Testis (tissue), 2 donors: ENCODE data around the gene IL18R1.

ENCODE experiments used
- POLR2A ChIP-seq: fragments of 450-650 bp; IDR thresholded peaks from one replicate; pipeline ENCODE4 v1.6.1; 2017; ENCODE audit warnings: antibody characterized with exemption, mild to moderate bottlenecking, moderate library complexity
- TF ChIP-seq, protein P1 (sequence below), 3 experiments: fragments of 450-650 bp in 2 of 3; fragments of 200-600 bp in 1 of 3; sonication (generic) in 1 of 3; IDR thresholded peaks; one replicate each; pipeline ENCODE4 v1.5.1; 2016 to 2019; ENCODE audit warnings: antibody characterized with exemption in 3 of 3, mild to moderate bottlenecking in 2 of 3, moderate library complexity in 1 of 3

DNA sequence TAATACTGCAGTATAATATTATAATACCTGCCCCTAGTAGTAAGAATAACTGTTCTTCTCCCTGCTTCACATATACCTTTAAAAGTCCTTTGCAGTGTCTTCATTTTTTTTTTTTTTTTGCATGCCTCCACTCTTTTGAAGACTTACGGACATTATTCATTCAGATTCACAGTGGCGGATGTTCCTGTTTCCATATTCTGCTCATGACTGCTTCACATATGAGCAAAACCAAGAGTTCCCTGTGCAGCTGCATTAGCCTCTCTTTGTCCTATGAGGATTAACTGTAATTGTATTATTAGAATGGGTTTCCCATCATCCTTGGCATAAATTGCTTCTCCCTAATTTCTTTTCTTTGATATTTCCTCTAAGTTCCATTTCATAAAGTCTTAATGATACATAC lies 80.1 kb downstream of the IL18R1 start:
- no peak for TF ChIP-seq POLR2A
- TF ChIP-seq, protein P1, sequence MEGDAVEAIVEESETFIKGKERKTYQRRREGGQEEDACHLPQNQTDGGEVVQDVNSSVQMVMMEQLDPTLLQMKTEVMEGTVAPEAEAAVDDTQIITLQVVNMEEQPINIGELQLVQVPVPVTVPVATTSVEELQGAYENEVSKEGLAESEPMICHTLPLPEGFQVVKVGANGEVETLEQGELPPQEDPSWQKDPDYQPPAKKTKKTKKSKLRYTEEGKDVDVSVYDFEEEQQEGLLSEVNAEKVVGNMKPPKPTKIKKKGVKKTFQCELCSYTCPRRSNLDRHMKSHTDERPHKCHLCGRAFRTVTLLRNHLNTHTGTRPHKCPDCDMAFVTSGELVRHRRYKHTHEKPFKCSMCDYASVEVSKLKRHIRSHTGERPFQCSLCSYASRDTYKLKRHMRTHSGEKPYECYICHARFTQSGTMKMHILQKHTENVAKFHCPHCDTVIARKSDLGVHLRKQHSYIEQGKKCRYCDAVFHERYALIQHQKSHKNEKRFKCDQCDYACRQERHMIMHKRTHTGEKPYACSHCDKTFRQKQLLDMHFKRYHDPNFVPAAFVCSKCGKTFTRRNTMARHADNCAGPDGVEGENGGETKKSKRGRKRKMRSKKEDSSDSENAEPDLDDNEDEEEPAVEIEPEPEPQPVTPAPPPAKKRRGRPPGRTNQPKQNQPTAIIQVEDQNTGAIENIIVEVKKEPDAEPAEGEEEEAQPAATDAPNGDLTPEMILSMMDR (IDR thresholded peaks at IDR 0.05): no peak
